ENCODE measurements around the gene ATP8B4.
"Not testable (repeated sequence)": the region's sequence is repeated elsewhere in the genome, so short reads cannot be mapped to it uniquely, and the experiment has no call there.

The ATP8B4 gene

DNA sequence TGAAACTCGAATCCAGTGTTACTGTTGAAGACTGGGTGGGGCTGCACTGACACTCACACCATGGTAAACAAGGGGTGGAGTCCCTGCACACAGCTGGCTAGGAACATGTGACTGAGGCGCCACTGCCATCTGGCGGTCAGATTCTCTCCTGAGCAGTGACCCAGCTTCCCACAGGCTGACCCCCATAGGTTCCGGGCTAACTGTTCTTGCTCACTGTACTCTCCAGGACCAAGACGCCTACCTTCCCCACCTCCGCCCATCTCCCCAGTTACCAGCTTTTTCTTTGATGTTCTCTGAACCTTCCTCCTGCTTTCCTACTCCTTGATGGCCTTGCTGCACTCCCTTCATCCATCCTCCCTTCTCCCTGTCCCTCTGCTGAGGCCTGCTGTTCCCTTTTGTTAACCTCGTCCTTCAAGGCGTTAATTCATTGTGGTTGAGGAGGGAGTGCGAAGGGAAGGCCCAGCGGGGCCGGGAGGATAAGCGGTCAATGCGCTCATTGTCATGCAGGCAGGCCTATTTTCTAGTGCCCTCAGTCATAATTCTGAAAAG lies 115.2 kb downstream of the ATP8B4 start:
- DNase-seq = peak; percentile 70

DNA sequence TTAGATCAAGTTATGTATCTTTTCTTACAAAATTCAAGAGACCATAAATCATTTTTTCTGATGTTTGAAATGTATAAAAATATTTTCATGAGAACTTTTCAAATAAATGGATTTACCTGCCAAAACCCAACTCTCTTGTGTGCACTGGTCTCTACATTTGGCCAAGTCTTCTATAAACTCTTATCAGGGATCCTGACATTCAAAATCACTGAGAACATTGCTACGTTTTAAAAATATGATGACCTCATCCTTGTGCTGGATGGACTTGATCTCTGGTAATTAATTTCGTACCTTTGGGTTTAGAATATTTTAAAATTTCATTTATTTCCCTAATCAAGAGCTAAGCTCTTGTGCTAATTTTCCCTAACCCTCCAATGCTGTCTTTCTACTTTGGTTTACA lies 127.4 kb downstream of the ATP8B4 start:
- no peak for DNase-seq

DNA sequence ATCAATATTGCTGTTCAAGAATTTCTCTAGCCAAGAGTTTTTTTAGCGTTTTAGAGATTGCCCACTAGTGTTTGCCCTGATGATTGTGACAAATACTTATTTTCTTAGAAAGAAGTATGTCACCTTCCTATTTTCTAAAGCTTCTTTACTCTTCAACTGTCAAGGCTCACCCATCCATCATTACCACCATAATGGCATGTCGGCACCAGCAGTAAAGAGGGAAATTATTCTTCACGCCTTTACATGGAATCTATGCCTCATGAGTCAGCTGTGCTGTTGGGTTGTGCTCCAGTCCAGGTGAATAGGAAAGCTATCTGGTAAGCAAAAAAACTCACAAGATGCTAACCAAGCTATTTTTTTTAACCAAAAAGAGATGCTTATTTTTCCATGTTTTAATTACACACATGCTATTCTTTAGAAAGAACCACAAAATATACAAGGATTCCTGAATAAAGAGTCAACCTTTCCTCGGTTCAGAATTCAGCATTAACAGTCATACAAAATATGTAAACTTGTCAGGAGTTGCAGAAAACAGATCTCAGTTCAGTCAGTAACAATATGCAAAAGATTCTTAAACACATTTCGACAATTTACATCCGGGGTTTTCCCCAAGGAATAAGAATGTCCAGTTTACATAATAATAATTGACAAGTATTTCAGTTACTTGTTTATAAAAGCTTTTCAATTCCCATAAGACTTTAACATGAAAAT lies 128.0 kb downstream of the ATP8B4 start:
- DNase-seq = no peak

DNA sequence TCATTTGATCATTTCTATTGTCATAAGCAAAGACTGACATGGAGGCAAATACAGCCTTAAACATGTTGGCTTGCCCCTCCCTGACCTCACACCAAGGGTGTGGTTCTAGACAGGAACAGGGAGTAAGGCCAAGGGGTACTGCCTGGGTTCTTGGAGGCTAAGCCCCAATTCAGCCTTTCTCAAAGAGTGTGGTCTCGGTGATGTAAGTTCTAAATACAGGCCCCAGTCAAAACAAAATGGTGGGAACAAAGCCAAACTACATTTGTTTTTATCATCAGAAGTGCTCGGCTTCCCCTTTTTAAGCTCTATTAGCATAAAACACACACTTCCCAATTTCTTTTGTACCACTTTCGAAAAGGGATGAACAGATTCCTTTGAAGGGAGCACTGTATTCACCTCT lies 129.5 kb downstream of the ATP8B4 start:
- no peak for DNase-seq

DNA sequence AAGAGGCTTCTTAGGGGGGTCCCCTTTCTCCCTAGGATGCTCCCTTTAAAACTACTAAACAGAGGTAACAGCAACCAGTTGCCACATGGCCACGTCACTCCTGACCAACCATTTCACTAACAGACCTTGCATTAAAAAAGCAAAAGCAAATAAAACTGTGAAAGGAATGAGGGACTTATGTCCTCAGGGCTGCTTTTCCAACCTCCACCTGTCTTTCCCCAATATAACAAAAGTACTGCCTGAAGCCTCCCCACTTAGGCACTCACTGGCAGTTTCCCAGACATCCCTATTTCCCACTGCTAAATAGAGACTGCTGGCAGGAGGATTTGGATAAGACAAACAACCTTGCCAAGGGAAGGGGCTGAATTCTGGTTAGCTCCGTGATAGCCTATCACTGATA lies 130.3 kb downstream of the ATP8B4 start:
- no peak for DNase-seq

DNA sequence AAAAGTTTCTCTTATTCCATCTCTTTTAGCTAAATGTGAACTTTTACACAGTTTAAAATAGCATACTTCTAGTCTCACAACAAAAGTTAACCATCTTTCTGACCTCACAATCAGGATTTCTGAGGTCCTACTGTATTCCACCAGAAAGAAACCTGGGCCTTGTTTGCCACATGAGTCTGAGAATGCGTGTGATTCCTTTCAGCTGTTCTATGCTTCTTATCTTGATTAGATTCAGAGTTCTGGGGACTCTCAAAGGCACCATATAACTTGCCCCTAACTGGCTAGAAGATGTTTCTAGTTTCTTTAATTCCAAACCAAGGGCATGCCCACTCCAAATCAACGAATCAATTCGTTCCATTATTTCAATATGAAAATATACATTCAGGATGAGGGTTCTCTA lies 131.1 kb downstream of the ATP8B4 start:
- DNase-seq = no peak

DNA sequence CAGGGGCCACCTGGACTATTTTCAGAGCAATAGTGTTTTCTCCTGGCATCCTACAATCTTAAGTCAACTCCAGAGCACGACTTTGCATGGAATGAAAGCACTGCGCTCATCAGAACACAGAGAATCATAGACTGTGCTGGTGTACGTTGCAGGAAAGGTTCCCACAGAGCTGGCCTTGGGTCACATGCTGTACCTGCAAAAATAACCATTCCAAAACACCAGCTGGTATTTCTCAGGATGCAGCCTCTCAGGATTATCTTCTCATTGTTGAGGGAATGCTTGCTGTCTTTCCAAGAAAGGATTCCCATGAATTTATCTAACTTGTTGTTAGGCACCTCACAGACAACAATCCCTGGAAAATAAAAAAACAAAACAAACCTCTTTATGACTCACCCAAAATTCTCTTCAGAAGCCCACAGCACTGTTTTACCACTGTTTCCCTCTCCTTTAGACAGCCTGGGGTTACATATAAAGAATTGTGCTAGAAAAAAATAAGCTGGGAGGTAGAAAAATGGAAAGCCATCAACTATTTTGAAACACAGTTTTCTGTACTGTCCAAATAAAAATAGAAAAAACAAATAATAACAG lies 131.7 kb downstream of the ATP8B4 start:
- DNase-seq = no peak

DNA sequence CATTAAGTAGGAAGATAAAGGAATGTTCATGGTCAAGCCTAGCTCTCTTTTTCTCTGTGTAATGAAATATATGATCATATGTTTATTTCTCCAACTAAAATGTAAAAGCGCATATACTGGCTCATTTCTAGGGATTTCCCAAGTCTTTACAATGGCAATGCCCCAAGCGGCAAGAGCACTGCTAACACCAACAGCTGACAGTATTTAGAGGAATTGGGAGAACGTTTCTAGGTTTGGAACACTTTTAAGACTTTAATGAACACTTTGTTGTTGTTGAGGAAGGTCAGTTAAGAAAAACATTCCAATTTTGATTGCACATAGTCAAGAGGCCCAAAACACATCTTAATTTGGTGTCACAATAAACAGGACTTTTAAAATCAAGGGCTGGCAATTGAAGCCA lies 132.7 kb downstream of the ATP8B4 start:
- DNase-seq = no peak

DNA sequence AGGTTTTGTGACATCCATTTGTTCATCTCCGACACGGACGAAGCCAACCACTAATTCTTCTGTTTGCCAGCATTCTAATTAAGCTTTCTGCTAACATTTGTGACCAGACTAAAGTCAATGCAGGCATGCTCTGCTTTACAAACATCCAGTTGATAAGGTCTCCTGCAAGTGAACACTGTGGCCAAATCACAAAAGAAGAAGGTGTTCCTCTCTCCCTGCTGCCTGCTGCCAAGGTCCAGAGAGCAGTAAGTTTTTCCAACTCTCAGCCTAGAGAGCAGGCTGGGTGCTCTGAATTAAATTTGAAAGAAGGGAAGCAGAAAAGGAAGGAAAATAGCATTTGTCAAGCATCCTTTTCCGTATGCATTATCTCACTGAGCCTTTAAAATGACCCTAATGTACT lies 133.6 kb downstream of the ATP8B4 start:
- DNase-seq = no peak

DNA sequence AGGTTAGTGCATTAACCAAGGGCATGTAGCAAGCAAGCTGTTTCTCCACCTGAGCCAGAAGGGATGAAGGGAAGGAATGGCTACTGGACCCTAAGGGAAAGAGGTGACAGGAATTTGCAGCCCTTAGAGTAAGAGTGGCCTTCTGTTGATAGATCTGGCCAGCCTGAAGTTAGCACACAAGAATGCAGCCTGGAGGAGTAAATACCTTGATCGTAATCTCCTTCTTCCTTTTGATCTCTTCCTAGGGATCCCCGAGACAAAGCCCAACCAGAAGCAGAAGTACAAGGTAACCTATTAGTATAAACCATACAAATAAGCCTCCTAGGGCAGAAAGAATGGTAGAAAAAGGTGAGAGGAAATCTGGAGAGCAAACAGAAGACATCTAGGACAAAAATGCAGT lies 134.6 kb downstream of the ATP8B4 start:
- DNase-seq = no peak

DNA sequence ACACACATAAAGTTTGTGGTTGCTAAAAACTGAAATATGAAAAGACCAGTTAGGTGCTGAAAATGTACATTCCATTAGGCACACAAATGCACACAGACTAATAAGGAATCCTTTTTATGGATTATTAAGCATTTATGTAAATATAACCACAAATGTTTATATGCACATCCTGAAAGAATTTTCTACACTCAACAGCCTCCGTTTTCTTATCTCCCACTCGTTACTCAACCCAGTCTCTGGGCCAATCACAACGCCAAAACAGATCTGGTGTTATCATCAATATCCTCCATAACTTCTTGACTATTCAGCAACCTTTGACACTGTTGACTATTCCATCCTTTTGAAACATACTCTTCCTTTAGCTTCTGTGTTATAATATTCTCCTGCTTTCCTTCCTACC lies 136.4 kb downstream of the ATP8B4 start:
- DNase-seq = no peak

DNA sequence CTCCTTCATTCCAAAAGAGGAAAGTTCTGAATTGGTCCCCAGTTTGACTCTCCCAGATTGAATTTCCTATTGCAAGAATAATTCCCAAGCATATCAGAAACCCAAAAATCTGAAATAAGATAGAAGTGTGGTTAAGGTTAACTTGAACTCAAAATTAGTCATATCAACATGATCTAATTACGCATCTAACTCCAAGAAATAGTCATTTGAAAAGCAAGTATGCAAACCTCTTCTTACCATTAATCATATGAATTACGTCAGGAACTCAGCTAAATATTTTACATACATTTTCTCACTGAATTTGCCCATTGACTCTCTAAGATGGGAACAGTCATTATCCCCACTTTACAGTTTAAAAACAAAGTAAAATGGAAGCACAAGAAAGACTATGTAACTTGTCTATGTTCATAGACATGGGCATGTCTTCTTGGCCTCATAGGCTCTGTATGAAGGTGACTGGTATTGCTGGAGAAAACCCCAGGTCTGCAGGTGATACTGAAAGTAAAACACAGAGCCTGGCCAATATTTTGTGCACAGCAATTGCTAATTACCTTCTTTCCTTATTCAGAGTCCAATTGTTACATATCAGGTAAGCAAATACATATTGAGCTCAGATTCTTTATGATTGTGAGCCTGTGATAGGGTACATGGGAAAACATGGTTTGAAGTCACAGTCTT lies 139.2 kb downstream of the ATP8B4 start:
- no peak for DNase-seq

DNA sequence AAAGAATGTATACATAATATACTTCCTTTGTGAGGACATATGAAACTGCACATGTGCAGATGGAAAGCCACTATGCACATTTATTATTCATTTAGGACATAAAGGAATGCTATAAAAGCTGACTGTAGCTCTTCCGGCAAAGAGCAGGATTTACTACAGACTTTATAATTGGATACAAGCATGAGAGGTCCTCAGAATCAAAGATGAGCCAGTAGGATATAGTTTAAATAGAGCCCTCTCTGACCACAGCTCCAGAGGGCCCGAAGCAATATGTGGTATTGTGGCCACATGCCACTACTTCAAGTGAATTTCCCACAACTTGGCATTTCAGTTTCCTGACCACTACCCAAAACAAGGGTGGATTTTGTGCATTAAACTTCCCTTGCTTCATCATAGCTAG lies 140.9 kb downstream of the ATP8B4 start:
- no peak for DNase-seq

DNA sequence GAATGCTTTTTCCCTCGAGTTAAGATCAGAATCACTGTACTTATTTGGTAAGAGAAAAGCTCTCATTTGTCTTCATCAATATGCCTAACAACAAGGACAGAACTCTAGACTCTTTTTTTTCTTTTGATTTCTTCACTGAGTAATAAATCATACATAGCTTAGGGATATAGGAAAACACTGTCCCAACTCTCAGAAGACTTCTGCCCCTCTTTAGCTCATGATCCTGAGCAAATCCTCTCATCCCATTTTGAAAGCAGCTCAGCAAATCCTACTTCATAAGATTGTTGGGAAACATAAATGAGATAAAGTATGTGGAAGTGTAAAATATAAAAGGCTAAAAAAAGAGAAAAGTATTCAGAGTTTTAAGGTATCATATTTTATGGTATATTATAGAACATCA lies 141.7 kb downstream of the ATP8B4 start:
- no peak for DNase-seq

DNA sequence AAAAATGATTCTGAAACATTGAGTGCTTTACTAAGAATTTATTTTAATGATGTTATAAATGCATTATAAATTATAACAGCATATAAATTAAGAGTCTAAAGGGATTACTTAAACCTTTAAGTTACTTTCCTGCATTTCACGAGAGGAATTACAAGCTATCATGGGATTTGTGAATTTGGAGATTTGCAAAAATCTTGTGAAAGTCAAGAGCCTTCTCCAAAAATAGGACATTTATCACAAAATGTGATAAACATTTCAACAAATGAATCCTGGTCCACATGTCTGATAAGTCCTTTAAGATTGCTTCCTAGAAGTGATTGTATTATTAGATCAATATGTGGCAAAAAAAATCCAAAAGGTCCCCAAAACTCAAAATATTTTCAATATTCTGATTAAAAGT lies 154.5 kb downstream of the ATP8B4 start:
- DNase-seq = no peak

DNA sequence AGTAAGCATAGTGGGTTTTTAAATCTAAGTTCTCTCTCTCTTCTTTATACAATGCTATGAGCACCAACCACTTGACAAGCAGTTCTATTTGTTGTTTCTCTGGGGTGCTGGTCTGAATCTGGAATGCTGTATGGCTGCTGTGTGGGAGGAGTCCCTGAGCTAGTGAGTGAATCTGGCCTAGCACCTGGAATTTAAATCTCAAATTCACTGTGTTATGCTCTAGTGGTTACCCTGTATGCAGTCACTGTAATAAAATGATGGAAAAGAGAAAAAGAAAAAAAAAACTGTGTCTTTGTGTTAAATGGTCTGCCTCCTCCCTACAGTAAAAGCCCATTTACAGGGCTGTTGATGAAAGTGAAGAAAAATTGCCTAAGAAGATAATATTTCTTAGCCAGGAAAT lies 155.0 kb downstream of the ATP8B4 start:
- no peak for DNase-seq

DNA sequence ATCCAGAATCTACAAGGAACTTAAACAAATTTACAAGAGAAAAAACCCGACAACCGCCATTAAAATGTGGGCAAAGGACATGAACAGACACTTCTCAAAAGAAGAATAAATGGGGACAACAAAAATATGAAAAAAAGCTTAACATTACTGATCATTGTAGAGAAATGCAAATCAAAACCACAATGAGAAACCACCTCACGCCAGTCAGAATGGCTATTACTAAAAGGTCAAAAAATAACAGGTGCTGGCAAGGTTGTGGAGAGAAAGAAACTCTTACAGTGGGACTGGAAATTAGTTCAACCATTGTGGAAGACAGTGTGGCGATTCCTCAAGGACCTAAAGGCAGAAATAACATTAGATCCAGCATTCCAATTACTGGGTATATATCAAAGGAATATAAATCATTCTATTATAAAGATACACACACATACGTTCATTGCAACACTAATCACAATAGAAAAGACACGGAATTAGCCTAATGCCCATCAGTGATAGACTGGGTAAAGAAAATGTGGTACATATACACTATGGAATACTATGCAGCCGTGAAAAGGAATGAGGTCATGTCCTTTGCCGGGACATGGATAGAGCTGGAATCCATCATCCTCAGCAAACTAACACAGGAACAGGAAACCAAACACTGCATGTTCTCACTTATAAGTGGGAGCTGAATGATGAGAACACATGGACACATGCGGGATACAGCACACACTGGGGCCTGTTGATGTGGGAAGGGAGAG lies 155.8 kb downstream of the ATP8B4 start:
- not testable (repeated sequence) for DNase-seq

DNA sequence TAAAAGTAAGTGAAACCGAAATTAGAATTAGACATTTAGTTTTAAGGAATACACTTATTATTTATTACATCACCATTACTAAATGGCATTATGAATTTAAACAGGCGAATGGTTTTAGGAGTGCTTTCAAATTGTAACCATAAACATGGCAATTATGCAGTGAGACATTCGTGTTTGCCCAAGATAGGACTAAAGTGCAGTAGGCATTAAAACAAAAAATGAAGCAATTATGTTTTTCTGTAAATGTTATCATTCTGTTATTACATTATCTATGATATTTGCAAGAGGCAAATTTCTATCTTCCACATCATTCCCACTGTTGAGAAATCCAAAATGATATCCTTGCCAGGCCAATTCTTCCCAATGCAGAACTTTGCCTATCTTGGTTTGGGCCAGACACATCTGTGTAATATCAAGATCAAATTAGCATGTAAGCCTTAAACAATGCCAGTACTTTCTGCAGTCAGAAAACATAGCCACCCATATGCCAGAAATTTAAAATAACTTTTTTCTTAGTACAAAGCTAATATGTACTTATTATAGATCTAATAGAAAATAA lies 156.9 kb downstream of the ATP8B4 start:
- no peak for DNase-seq

DNA sequence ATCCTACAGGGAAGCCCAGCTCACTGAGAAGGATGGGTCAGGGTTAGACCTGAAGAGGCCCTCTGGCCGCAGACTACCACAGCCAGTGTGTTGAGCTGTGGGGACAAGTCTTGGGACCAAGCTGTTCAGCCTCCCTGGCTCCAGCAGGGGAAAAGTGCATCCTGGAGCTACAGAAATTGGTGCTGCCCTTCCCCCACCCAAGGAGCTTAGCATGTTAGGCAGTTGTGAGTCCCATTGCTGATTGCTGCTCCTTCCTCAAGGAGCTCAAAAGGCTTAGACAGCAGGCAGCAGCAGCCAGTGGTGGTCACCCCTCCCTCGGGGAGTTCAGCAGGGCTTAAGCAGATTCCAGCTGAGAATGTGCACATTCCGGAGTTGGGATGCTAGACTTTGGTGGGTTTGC lies 165.6 kb downstream of the ATP8B4 start:
- DNase-seq = no peak

DNA sequence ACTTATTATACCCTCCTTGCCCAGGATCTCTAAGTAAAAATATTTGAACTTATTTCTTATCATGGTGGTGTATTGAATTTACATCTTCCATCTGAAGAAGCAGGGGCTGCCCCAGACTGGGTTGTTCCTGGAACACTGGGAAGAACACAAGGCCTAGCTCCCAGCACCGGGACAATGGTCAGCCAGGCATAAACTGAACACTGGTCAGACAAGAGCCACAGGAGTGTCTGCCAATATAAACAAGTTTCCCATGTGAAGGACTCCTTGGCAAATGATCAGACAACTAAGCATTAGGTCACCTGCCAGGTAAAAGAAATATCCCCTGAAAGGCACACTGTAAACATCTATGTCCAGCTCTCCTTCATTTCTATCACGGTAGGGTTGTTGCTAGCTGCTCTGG lies 172.4 kb downstream of the ATP8B4 start:
- no peak for DNase-seq

DNA sequence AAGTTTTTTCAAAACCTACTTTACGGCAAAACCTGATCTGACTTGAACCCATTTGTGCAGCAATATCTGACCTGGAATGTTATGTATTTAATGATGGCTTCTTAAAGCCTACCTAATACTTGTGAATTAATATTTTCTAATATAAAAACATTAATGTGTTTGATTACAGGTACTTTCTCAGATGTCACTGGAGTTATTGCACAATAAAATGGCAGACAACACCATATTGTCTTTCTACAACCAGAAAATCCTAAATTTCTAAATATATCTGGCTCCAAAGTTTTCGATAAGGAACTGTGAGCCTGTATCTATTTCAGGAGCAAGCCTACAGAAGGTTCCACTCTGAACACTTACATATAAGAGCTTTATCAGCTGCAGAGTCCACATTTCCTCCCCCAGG lies 184.5 kb downstream of the ATP8B4 start:
- DNase-seq = no peak

DNA sequence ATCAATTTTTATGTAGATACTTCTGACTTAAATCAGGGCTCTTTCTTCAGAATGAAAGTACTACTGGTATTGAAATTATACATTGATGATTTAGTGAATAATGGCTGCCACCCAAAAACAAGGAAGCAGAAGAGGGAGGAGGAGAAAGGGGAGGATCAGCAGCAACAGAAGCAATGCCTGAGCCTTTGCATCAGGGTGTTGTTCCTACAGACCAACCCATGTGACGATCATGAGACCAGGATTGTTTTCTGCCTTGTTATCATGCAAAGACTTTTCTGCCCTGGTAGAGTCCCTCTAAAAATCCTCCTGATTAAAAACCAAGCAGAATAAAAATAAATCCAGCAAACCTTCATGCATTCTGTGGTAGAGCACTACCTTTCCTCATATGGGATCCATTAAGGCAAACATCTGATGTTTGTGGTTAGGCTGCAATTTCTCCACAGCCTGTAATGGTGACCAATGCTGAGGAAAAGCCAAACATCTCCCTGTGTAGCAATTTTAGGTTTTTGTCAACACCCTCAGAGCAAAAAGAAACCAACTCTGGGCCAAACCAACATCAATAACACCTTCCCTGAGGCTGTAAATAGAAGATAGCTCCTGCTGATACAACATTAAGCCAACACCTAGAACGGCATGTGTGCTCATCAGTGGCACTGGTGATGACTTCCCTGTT lies 191.7 kb downstream of the ATP8B4 start:
- no peak for DNase-seq

DNA sequence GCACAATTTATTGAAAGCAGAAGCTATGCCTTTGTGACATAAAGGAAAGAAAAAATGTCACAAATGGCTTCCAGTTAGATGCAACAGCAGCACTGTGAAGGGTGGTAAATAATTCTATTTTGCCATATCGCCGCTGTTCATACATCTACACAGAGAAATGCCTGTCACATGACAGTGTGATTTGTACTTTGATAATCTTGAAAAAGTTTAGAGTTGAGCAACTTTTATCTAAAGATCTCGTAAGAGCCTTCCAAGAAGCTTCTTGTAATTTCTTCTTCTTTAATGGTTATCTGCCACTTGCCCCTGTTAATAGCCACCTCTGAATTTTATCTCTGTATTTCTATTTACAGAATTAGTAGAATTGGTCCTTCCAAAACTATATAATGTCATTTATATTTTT lies 192.3 kb downstream of the ATP8B4 start:
- DNase-seq = no peak
